ENCODE results near the gene TSEN54.

DNA sequence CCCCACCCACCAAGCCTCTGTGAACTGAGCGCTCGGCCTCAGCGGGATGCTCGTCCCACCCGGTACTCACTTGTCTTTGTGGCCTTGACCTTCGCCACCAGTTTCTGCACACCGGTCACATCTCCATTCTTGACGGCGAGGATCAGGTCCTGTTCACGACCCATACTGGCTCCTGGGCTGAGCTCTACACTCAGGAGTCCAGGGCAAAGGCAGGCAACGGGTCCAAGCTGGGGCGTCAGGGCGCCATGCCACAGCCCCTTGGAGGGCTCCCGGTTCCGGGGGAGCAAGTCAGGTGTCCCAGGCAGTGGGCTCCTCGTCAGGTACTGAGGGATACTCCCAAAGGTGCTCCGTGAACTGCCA is 2.7 kb upstream of the TSEN54 start:
- TF ChIP-seq, protein P1, sequence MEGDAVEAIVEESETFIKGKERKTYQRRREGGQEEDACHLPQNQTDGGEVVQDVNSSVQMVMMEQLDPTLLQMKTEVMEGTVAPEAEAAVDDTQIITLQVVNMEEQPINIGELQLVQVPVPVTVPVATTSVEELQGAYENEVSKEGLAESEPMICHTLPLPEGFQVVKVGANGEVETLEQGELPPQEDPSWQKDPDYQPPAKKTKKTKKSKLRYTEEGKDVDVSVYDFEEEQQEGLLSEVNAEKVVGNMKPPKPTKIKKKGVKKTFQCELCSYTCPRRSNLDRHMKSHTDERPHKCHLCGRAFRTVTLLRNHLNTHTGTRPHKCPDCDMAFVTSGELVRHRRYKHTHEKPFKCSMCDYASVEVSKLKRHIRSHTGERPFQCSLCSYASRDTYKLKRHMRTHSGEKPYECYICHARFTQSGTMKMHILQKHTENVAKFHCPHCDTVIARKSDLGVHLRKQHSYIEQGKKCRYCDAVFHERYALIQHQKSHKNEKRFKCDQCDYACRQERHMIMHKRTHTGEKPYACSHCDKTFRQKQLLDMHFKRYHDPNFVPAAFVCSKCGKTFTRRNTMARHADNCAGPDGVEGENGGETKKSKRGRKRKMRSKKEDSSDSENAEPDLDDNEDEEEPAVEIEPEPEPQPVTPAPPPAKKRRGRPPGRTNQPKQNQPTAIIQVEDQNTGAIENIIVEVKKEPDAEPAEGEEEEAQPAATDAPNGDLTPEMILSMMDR (IDR thresholded peaks at IDR 0.05): no peak
- no peak for TF ChIP-seq EP300 (IDR thresholded peaks at IDR 0.05; ENCODE audit: low read depth)
- TF ChIP-seq POLR2A (IDR thresholded peaks at IDR 0.05): no peak
- no peak for TF ChIP-seq POLR2AphosphoS5 (IDR thresholded peaks at IDR 0.05)

Measured in transverse colon (tissue), 4 donors.